Parathyroid adenoma (tissue), 2 donors: Measurements from ENCODE around the gene RALGAPA2.

Experiments
- H2AFZ ChIP-seq: fragments of 300-600 bp; sonication (generic); one replicate; pipeline ENCODE4 v1.7.0; 2017; ENCODE audit warnings: antibody characterized with exemption, mild to moderate bottlenecking
- H3K27ac ChIP-seq: fragments of 300-600 bp; sonication (generic); one replicate; pipeline ENCODE4 v1.7.0; 2017
- H3K27me3 ChIP-seq: fragments of 300-600 bp; sonication (generic); one replicate; pipeline ENCODE4 v1.7.0; 2017; ENCODE audit warnings: low read length; ENCODE audit not compliant: control insufficient read depth, insufficient read depth
- H3K36me3 ChIP-seq: fragments of 300-600 bp; sonication (generic); one replicate; pipeline ENCODE4 v1.7.0; 2017; ENCODE audit warnings: low read length; ENCODE audit not compliant: control insufficient read depth, insufficient read depth
- H3K4me1 ChIP-seq: fragments of 300-600 bp; sonication (generic); one replicate; pipeline ENCODE4 v1.7.0; 2017; ENCODE audit warnings: control low read depth
- H3K4me2 ChIP-seq: fragments of 300-600 bp; sonication (generic); one replicate; pipeline ENCODE4 v1.7.0; 2017; ENCODE audit warnings: low read length
- H3K4me3 ChIP-seq: fragments of 300-600 bp; sonication (generic); one replicate; pipeline ENCODE4 v1.7.0; 2017; ENCODE audit warnings: low read depth, low read length
- H3K79me2 ChIP-seq: fragments of 300-600 bp; sonication (generic); one replicate; pipeline ENCODE4 v1.7.0; 2017; ENCODE audit warnings: control low read depth
- H3K9ac ChIP-seq: fragments of 300-600 bp; sonication (generic); one replicate; pipeline ENCODE4 v1.7.0; 2017; ENCODE audit warnings: mild to moderate bottlenecking
- H3K9me3 ChIP-seq: fragments of 300-600 bp; sonication (generic); one replicate; pipeline ENCODE4 v1.7.0; 2017; ENCODE audit warnings: low read length; ENCODE audit not compliant: control insufficient read depth
- CTCF ChIP-seq: fragments of 300-600 bp; sonication (generic); IDR thresholded peaks from one replicate; pipeline ENCODE4 v1.7.0; 2017; ENCODE audit warnings: antibody characterized with exemption, mild to moderate bottlenecking
- donor health status: primary hyperparathyroidism.

Gene RALGAPA2

GRCh38 chr20:20480126-20480525 is 232.3 kb downstream of the RALGAPA2 start:
- Histone ChIP-seq H3K4me1 (no peaks in the 10 kb centered on the region), H3K79me2 (no peaks in the 10 kb centered on the region), H3K9me3 (no peaks in the 10 kb centered on the region), H3K9ac (no peak overlapping the region), H3K4me3 (no peak overlapping the region), H3K27me3 (no peaks in the 10 kb centered on the region), H2AFZ (no peak overlapping the region), H3K27ac (no peak overlapping the region), H3K36me3 (no peaks in the 10 kb centered on the region), H3K4me2 (no peak overlapping the region)
- no peak for TF ChIP-seq CTCF

GRCh38 chr20:20477444-20478041 is 234.9 kb downstream of the RALGAPA2 start:
- Histone ChIP-seq H3K27ac (no peak overlapping the region), H3K27me3 (no peaks in the 10 kb centered on the region), H3K4me1 (no peaks in the 10 kb centered on the region), H3K9ac (no peak overlapping the region), H3K4me2 (no peak overlapping the region), H3K4me3 (no peak overlapping the region), H3K36me3 (no peaks in the 10 kb centered on the region), H2AFZ (no peak overlapping the region), H3K9me3 (no peaks in the 10 kb centered on the region), H3K79me2 (no peaks in the 10 kb centered on the region)
- TF ChIP-seq CTCF, result no peak

- no peak overlapping the region for H3K27ac ChIP-seq
Observed at GRCh38 chr20:20476504-20476903, 235.9 kb downstream of the RALGAPA2 start.

GRCh38 chr20:20473657-20474056 is 238.8 kb downstream of the RALGAPA2 start:
- Histone ChIP-seq H3K4me2 (no peak overlapping the region), H3K27me3 (no peaks in the 10 kb centered on the region), H3K9me3 (no peaks in the 10 kb centered on the region), H3K4me1 (no peaks in the 10 kb centered on the region), H2AFZ (no peak overlapping the region), H3K79me2 (no peaks in the 10 kb centered on the region), H3K27ac (no peak overlapping the region), H3K4me3 (no peak overlapping the region), H3K36me3 (no peaks in the 10 kb centered on the region), H3K9ac (no peak overlapping the region)
- TF ChIP-seq CTCF, result no peak

More at GRCh38 chr20:20476504-20476903, 235.9 kb downstream of the RALGAPA2 start:
- H3K9me3 ChIP-seq, result no peaks in the 10 kb centered on the region
- H3K4me1 ChIP-seq, result no peaks in the 10 kb centered on the region
- H3K27me3 ChIP-seq, result no peaks in the 10 kb centered on the region
- no peak overlapping the region for H2AFZ ChIP-seq
- H3K79me2 ChIP-seq, result no peaks in the 10 kb centered on the region
- no peaks in the 10 kb centered on the region for H3K36me3 ChIP-seq
- TF ChIP-seq CTCF, result no peak
- H3K4me2 ChIP-seq, result no peak overlapping the region
- no peak overlapping the region for H3K4me3 ChIP-seq
- no peak overlapping the region for H3K9ac ChIP-seq

- Histone ChIP-seq H3K27ac (no peak overlapping the region), H3K79me2 (no peaks in the 10 kb centered on the region), H3K36me3 (no peaks in the 10 kb centered on the region), H3K9me3 (no peaks in the 10 kb centered on the region), H3K4me1 (no peaks in the 10 kb centered on the region), H3K4me3 (no peak overlapping the region), H3K27me3 (no peaks in the 10 kb centered on the region), H3K9ac (no peak overlapping the region), H2AFZ (no peak overlapping the region), H3K4me2 (no peak overlapping the region)
- no peak for TF ChIP-seq CTCF
Observed at GRCh38 chr20:20472684-20473274, 239.7 kb downstream of the RALGAPA2 start.
